GM21786 (cell line): ENCODE results near the gene HCN3.

Experiments
- ATAC-seq: cut with Tn5 transposase; IDR thresholded peaks from one replicate; pipeline ENCODE4 v1.9.1; 2021; ENCODE audit not compliant: unreplicated experiment

HCN3 gene

GRCh38 chr1:155253797-155254196 lies 23.5 kb upstream of the HCN3 start:
- no peak for ATAC-seq

- ATAC-seq: no peak
Measured at GRCh38 chr1:155254228-155254713, 23.0 kb upstream of the HCN3 start.

GRCh38 chr1:155254714-155255242 lies 22.5 kb upstream of the HCN3 start:
- no peak for ATAC-seq

- peak; percentile 38 for ATAC-seq
Measured at GRCh38 chr1:155255243-155256007, 21.8 kb upstream of the HCN3 start, which contains the start of gene ENTREP3. ENTREP3 (minus strand) TSS chr1:155255483; CDS start chr1:155254877, 606 bp downstream.

GRCh38 chr1:155256058-155256852 lies 21.0 kb upstream of the HCN3 start:
- ATAC-seq: no peak

GRCh38 chr1:155260276-155260675 lies 17.0 kb upstream of the HCN3 start:
- no peak for ATAC-seq

GRCh38 chr1:155261493-155261851 lies 15.8 kb upstream of the HCN3 start:
- no peak for ATAC-seq

- peak; percentile 92 for ATAC-seq
Measured at GRCh38 chr1:155261852-155262673, 15.2 kb upstream of the HCN3 start, which contains the start of gene SCAMP3. SCAMP3 (minus strand) TSS chr1:155262360; CDS start chr1:155262151, 209 bp downstream.

- ATAC-seq: no peak
Measured at GRCh38 chr1:155263067-155263466, 14.2 kb upstream of the HCN3 start.

- no peak for ATAC-seq
Measured at GRCh38 chr1:155266553-155266952, 10.7 kb upstream of the HCN3 start.

- ATAC-seq: no peak
Measured at GRCh38 chr1:155267373-155267772, 9.9 kb upstream of the HCN3 start.

- ATAC-seq: no peak
Measured at GRCh38 chr1:155268630-155269029, 8.6 kb upstream of the HCN3 start.

GRCh38 chr1:155269381-155269780 lies 7.9 kb upstream of the HCN3 start:
- ATAC-seq: no peak

- ATAC-seq: peak; percentile 28
Measured at GRCh38 chr1:155272466-155273342, 4.6 kb upstream of the HCN3 start.

GRCh38 chr1:155273343-155274245 lies 3.7 kb upstream of the HCN3 start, which contains the start of gene CLK2:
CLK2 (minus strand) TSS chr1:155273504; CDS start chr1:155270977, 2,527 bp downstream.
- ATAC-seq: peak; percentile 71

- no peak for ATAC-seq
Measured at GRCh38 chr1:155277902-155278688, 832 bp downstream of the HCN3 start.

GRCh38 chr1:155278689-155279160 lies 1.5 kb downstream of the HCN3 start:
- no peak for ATAC-seq

- no peak for ATAC-seq
Measured at GRCh38 chr1:155279268-155279667, 2.0 kb downstream of the HCN3 start.
